OCI-LY3 (cell line): ENCODE data around the gene OSCP1.

Experiments
- H2AFZ ChIP-seq: fragments of 200-600, 300-600 bp; shearing (Covaris generic); 2 replicates; pipeline ENCODE4 v1.6.0; 2014; ENCODE audit warnings: antibody characterized with exemption, low read depth, low read length
- H3K27ac ChIP-seq: fragments of 200-600, 300-600 bp; sonication (generic); 2 replicates; pipeline ENCODE4 v1.5.1; 2014; ENCODE audit warnings: mild to moderate bottlenecking, low read length, moderate library complexity, mixed read lengths
- H3K27me3 ChIP-seq: fragments of 200-600, 300-600 bp; sonication (generic); 2 replicates; pipeline ENCODE4 v1.6.1; 2014; ENCODE audit warnings: low read depth, low read length, mixed read lengths
- H3K36me3 ChIP-seq: fragments of 200-600, 300-600 bp; sonication (generic); replicated peaks from 2 replicates; pipeline ENCODE3; 2014; ENCODE audit warnings: low read depth, low read length, mixed read lengths
- H3K4me1 ChIP-seq: fragments of 300-600, 200-600 bp; sonication (generic); 2 replicates; pipeline ENCODE4 v1.6.1; 2014; ENCODE audit warnings: low read length, mixed read lengths
- H3K4me2 ChIP-seq: fragments of 200-600, 300-600 bp; sonication (generic); 2 replicates; pipeline ENCODE4 v1.6.1; 2014; ENCODE audit warnings: low read length, mixed read lengths
- H3K4me3 ChIP-seq: fragments of 300-600, 200-600 bp; sonication (generic); 2 replicates; pipeline ENCODE4 v1.5.1; 2014; ENCODE audit warnings: antibody characterized with exemption, mild to moderate bottlenecking, low read length, moderate library complexity
- H3K79me2 ChIP-seq: fragments of 300-600, 200-600 bp; shearing (Covaris generic); 2 replicates; pipeline ENCODE4 v1.6.1; 2014; ENCODE audit warnings: mild to moderate bottlenecking, low read length, mixed read lengths
- H3K9ac ChIP-seq: fragments of 300-600, 200-600 bp; shearing (Covaris generic); 2 replicates; pipeline ENCODE4 v1.6.0; 2014; ENCODE audit warnings: mild to moderate bottlenecking, low read length, moderate library complexity
- H3K9me3 ChIP-seq: fragments of 200-600, 300-600 bp; shearing (Covaris generic); 2 replicates; pipeline ENCODE4 v1.6.1; 2014; ENCODE audit warnings: low read length, mixed read lengths; ENCODE audit not compliant: insufficient read depth
- H4K20me1 ChIP-seq: fragments of 200-600, 300-600 bp; sonication (generic); 2 replicates; pipeline ENCODE4 v1.6.1; 2016; ENCODE audit warnings: low read length, mixed read lengths; ENCODE audit not compliant: insufficient read depth
- EZH2phosphoT487 ChIP-seq: fragments of 200-600 bp; shearing (Covaris generic); IDR thresholded peaks from 2 replicates; pipeline ENCODE4 v1.6.1; 2018; ENCODE audit warnings: antibody characterized with exemption, mixed run types, low read depth
- TF ChIP-seq, protein P1 (sequence below): fragments of 200-600, 300-600 bp; sonication (generic); IDR thresholded peaks from 2 replicates; pipeline ENCODE4 v1.5.1; 2014; ENCODE audit warnings: antibody characterized with exemption, low read length, low read depth

OSCP1 gene

DNA sequence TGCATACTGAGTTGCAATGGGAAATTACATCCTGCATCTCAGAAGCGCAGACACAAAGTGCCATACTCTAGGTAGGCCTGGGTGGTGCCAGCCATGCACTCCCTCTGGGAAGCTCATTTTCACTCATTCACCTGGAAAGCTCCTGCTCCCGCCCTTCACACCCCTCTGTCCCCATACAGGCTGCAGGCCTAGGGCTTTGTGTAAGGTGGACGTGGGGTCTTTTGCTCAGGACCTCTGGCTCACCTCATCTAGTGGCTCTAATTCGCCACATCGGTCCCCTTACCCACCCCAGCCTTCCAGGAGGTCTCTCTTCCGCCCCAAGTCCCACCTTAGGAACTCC, 13.2 kb upstream of the OSCP1 start:
- Histone ChIP-seq H3K27ac (peak overlapping the region; percentile 76), H3K4me3 (peak overlapping the region; percentile 93), H3K27me3 (no peaks in the 10 kb centered on the region), H3K9me3 (no peaks in the 10 kb centered on the region), H4K20me1 (no peaks in the 10 kb centered on the region), H3K4me1 (peaks cover 13% of the 10 kb centered on the region), H3K9ac (peak overlapping the region; percentile 94), H2AFZ (no peak overlapping the region; the same call in 1 of the 2 replicates), H3K4me2 (peak overlapping the region; percentile 89), H3K36me3 (peaks cover 7% of the 10 kb centered on the region), H3K79me2 (peaks cover 18% of the 10 kb centered on the region)
- TF ChIP-seq, protein P1, sequence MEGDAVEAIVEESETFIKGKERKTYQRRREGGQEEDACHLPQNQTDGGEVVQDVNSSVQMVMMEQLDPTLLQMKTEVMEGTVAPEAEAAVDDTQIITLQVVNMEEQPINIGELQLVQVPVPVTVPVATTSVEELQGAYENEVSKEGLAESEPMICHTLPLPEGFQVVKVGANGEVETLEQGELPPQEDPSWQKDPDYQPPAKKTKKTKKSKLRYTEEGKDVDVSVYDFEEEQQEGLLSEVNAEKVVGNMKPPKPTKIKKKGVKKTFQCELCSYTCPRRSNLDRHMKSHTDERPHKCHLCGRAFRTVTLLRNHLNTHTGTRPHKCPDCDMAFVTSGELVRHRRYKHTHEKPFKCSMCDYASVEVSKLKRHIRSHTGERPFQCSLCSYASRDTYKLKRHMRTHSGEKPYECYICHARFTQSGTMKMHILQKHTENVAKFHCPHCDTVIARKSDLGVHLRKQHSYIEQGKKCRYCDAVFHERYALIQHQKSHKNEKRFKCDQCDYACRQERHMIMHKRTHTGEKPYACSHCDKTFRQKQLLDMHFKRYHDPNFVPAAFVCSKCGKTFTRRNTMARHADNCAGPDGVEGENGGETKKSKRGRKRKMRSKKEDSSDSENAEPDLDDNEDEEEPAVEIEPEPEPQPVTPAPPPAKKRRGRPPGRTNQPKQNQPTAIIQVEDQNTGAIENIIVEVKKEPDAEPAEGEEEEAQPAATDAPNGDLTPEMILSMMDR: no peak
- no peak for TF ChIP-seq EZH2phosphoT487

- peaks cover 16% of the 10 kb centered on the region for H3K36me3 ChIP-seq
These were observed 8.7 kb upstream of the OSCP1 start for GRCh38 chr1:36458910-36459309.

DNA sequence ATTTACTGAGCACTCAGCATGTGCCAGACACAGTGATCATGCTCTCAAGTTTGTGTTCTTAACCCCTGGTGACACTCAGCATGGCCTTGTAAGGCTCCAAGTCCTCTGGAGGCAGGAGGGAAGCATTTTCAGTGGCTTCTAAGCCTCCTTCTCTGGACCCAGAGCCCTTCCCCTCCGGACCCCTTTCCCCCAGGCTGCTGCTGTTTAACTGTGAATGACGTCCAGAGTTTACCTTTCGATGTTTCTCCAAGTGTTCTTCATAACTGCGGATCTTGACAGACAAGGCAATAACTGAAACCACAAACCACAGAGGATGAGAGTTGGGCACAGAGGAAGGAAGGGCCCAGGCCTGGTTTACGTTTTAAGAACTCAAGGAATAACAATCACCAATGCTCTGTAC, 7.4 kb upstream of the OSCP1 start:
- TF ChIP-seq, protein P1: no peak
- no peak for TF ChIP-seq EZH2phosphoT487
- no peaks in the 10 kb centered on the region for H3K27me3 ChIP-seq
- H3K36me3 ChIP-seq: peaks cover 16% of the 10 kb centered on the region
- no peaks in the 10 kb centered on the region for H3K9me3 ChIP-seq
- H4K20me1 ChIP-seq: no peaks in the 10 kb centered on the region
- H3K9ac ChIP-seq: no peak overlapping the region
- H3K4me2 ChIP-seq: no peak overlapping the region
- peaks cover 6% of the 10 kb centered on the region; the same call in 1 of the 2 replicates for H3K79me2 ChIP-seq
- no peak overlapping the region for H3K27ac ChIP-seq
- peaks cover 6% of the 10 kb centered on the region for H3K4me1 ChIP-seq
- no peak overlapping the region for H2AFZ ChIP-seq
- no peak overlapping the region for H3K4me3 ChIP-seq

More at GRCh38 chr1:36458910-36459309, 8.7 kb upstream of the OSCP1 start:
- Histone ChIP-seq H3K27me3 (no peaks in the 10 kb centered on the region), H3K9ac (no peak overlapping the region), H4K20me1 (no peaks in the 10 kb centered on the region), H3K27ac (no peak overlapping the region), H3K4me3 (no peak overlapping the region), H2AFZ (no peak overlapping the region), H3K79me2 (peaks cover 16% of the 10 kb centered on the region), H3K9me3 (no peaks in the 10 kb centered on the region), H3K4me2 (no peak overlapping the region), H3K4me1 (peaks cover 6% of the 10 kb centered on the region)
- no peak for TF ChIP-seq EZH2phosphoT487
- TF ChIP-seq, protein P1: no peak

- Histone ChIP-seq H4K20me1 (no peaks in the 10 kb centered on the region), H3K27ac (no peak overlapping the region), H3K36me3 (peaks cover 16% of the 10 kb centered on the region), H2AFZ (no peak overlapping the region), H3K9ac (no peak overlapping the region), H3K9me3 (no peaks in the 10 kb centered on the region), H3K4me3 (no peak overlapping the region), H3K79me2 (no peaks in the 10 kb centered on the region), H3K4me1 (peaks cover 6% of the 10 kb centered on the region), H3K27me3 (no peaks in the 10 kb centered on the region), H3K4me2 (no peak overlapping the region)
- TF ChIP-seq, protein P1: no peak
- TF ChIP-seq EZH2phosphoT487: no peak
These were observed 6.2 kb upstream of the OSCP1 start for GRCh38 chr1:36456391-36456928.
